ENCODE measurements around the gene PAF1.

DNA sequence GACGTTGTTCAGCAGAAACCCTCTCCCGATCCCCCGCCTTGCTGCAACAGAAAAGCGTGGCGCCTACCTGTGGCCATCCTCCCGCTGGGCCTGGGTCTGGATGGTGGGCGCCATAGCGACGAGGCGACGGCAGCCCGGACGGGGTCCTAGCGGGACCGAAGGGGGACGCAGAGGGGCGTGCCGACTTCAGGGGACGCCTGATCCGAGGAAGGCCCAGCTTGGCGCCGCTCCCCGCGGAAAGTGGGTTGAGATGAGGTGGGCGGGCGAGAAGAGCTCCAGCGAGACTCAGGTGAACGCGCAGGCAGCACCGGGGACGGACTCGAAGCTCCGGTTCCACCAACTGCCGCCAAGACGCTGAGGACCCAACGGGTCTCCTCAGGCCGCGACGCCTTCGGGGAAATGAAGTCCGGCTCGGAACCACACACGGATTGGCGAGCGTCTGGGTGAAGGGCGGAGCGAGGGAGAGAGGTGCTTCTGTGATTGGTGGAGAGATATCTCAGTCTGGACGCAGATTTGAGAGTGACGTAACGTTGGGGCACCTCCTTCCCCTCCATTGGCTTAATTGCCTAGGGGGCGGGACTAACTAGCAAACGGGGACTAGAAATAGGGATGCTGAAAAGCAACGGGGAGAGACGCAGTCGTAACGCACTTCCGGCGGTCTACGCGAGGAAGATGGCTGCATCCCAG lies at the start of gene PAF1, which contains the start of gene MED29:
- peak in 3 of 6 experiments; percentile 14 to 23 (median 16) for TF ChIP-seq CTCF (IDR thresholded peaks at IDR 0.05)
- TF ChIP-seq POLR2A (IDR thresholded peaks at IDR 0.05), result peak; percentile 89 to 97

Measured in adrenal gland (tissue), 5 donors.